OCI-LY7 (cell line): ENCODE data around the gene SLC25A29. TPM values are rescaled to one million over a fixed set of nuclear protein-coding genes. Genes with fewer than 3 reads are reported as not detected.

Experiments used
- BruUV-seq: library from RNA; stranded (reverse); fragments of 400-500 nt; replicated peaks from 2 replicates; lab custom pipeline; 2021; lab: Mats Ljungman, UMichigan
- CTCF ChIA-PET: fragments of 300-600 bp; sonication (Branson Sonifier 250); formaldehyde crosslinking; loops from one replicate; lab custom pipeline; 2022; ENCODE audit warnings: antibody characterized with exemption; ENCODE audit not compliant: unreplicated experiment; lab: Charles Lee
- POLR2A ChIA-PET: fragments of 300-600 bp; sonication (Branson Sonifier 250); formaldehyde crosslinking; loops from one replicate; lab custom pipeline; 2022; ENCODE audit warnings: antibody characterized with exemption; lab: Charles Lee
- DNase-seq: peaks from one replicate; pipeline ENCODE4 v3.0.0-alpha.2; 2015; ENCODE audit warnings: low spot score
- H2AFZ ChIP-seq: fragments of 200-600 bp; sonication (generic), shearing (Covaris generic); 2 replicates; pipeline ENCODE4 v1.6.1; 2014; ENCODE audit warnings: mild to moderate bottlenecking, antibody characterized with exemption, low read length, moderate library complexity
- H3K27ac ChIP-seq: fragments of 200-600 bp; sonication (generic); 2 replicates; pipeline ENCODE4 v1.5.1; 2014; ENCODE audit warnings: mixed run types, low read depth, mild to moderate bottlenecking, moderate library complexity, low read length, inconsistent platforms; ENCODE audit not compliant: poor library complexity, severe bottlenecking
- H3K36me3 ChIP-seq: fragments of 200-600 bp; sonication (generic); 2 replicates; pipeline ENCODE4 v1.6.1; 2014; ENCODE audit warnings: mild to moderate bottlenecking, antibody characterized with exemption, low read length, moderate library complexity, mixed read lengths; ENCODE audit not compliant: insufficient read depth
- H3K4me1 ChIP-seq: fragments of 200-600 bp; sonication (generic); 2 replicates; pipeline ENCODE4 v1.5.1; 2014; ENCODE audit warnings: mild to moderate bottlenecking, low read length; ENCODE audit not compliant: insufficient read depth, poor library complexity, severe bottlenecking
- H3K4me2 ChIP-seq: fragments of 200-600 bp; sonication (generic); 2 replicates; pipeline ENCODE4 v1.6.1; 2014; ENCODE audit warnings: mild to moderate bottlenecking, low read length
- H3K4me3 ChIP-seq: fragments of 200-600 bp; sonication (generic); 2 replicates; pipeline ENCODE4 v1.5.1; 2014; ENCODE audit warnings: mild to moderate bottlenecking, low read depth, low read length; ENCODE audit not compliant: poor library complexity, severe bottlenecking
- H3K79me2 ChIP-seq: fragments of 200-600 bp; sonication (generic); 2 replicates; pipeline ENCODE4 v1.6.1; 2016; ENCODE audit warnings: low read depth, mild to moderate bottlenecking, low read length, moderate library complexity, mixed read lengths; ENCODE audit not compliant: insufficient read depth
- H3K9me2 ChIP-seq: fragments of 200-600 bp; sonication (generic); 2 replicates; pipeline ENCODE4 v1.6.1; 2016; ENCODE audit warnings: mild to moderate bottlenecking, low read length, mixed read lengths; ENCODE audit not compliant: insufficient read depth
- H3K9me3 ChIP-seq: fragments of 200-600 bp; sonication (generic); 2 replicates; pipeline ENCODE4 v1.6.1; 2014; ENCODE audit warnings: mild to moderate bottlenecking, mixed run types, low read length, mixed read lengths
- H4K20me1 ChIP-seq: fragments of 200-600 bp; sonication (generic); 2 replicates; pipeline ENCODE4 v1.6.1; 2014; ENCODE audit warnings: mild to moderate bottlenecking, antibody characterized with exemption, low read length, moderate library complexity, mixed read lengths; ENCODE audit not compliant: insufficient read depth
- CTCF ChIP-seq: fragments of 200-600 bp; sonication (generic); conservative IDR thresholded peaks from 2 replicates; pipeline ENCODE4 v1.5.1; 2014; ENCODE audit warnings: mild to moderate bottlenecking, antibody characterized with exemption, low read length, moderate library complexity, mixed read lengths
- EZH2phosphoT487 ChIP-seq: fragments of 200-600 bp; sonication (generic); IDR thresholded peaks from 2 replicates; pipeline ENCODE4 v1.6.1; 2018; ENCODE audit warnings: low read depth, borderline replicate concordance, mild to moderate bottlenecking, mixed run types, antibody characterized with exemption, low read length, moderate library complexity, mixed read lengths
- intact Hi-C: fragments of 100-400 bp; cut with micrococcal nuclease; formaldehyde crosslinking; loops from one replicate; pipeline ENCODE4 v1.10.0; 2022; ENCODE audit not compliant: unreplicated experiment
- total RNA-seq, 2 experiments: library from RNA; depleted of rRNA in 1 of 2; stranded (reverse); fragments of >200 nt in 1 of 2; shearing (Covaris generic) in 1 of 2; gene quantifications; 2 replicates each; pipeline ENCODE4 v1.2.3, GENCODE V29; 2014 to 2022

Gene SLC25A29
- total RNA-seq, 2 experiments from 2014 or later, result 14.6 to 34.8 TPM

- H4K20me1 ChIP-seq, result no peaks in the 10 kb centered on the region
- no peaks in the 10 kb centered on the region for H3K79me2 ChIP-seq
- H2AFZ ChIP-seq, result no peak overlapping the region
- no peaks in the 10 kb centered on the region for H3K9me3 ChIP-seq
- no peaks in the 10 kb centered on the region for H3K9me2 ChIP-seq
- peak; percentile 31 for DNase-seq
- no peak for TF ChIP-seq EZH2phosphoT487
- no peak for TF ChIP-seq CTCF
- CTCF ChIA-PET, result interaction anchor here (0.6 kb wide), 1 partner anchor 225 kb away, joined by 3 read pairs; no protein-coding TSS in a partner anchor
- BruUV-seq, result no TSS peak
- peaks cover 5% of the 10 kb centered on the region; the same call in 1 of the 2 replicates for H3K36me3 ChIP-seq
- intact Hi-C loops, result no loop called here
- POLR2A ChIA-PET, result interaction anchor here (0.5 kb wide), 1 partner anchor 85 kb away, joined by 4 read pairs; no protein-coding TSS in a partner anchor
- peaks cover 6% of the 10 kb centered on the region for H3K4me1 ChIP-seq
- no peak overlapping the region for H3K27ac ChIP-seq
- no peak overlapping the region for H3K4me2 ChIP-seq
- no peak overlapping the region for H3K4me3 ChIP-seq
These were observed 26.6 kb upstream of the SLC25A29 start for GRCh38 chr14:100332797-100333196.

GRCh38 chr14:100332071-100332639, 25.9 kb upstream of the SLC25A29 start:
- no peak overlapping the region for H2AFZ ChIP-seq
- H3K4me3 ChIP-seq, result no peak overlapping the region
- H3K4me2 ChIP-seq, result no peak overlapping the region
- peaks cover 6% of the 10 kb centered on the region for H3K4me1 ChIP-seq
- ChIA-PET CTCF (interaction anchor here (0.6 kb wide), 1 partner anchor 224 kb away, joined by 3 read pairs; no protein-coding TSS in a partner anchor), POLR2A (interaction anchor here (0.5 kb wide), 1 partner anchor 84 kb away, joined by 4 read pairs; no protein-coding TSS in a partner anchor)
- intact Hi-C loops, result no loop called here
- no peaks in the 10 kb centered on the region for H4K20me1 ChIP-seq
- no peak for DNase-seq
- H3K27ac ChIP-seq, result no peak overlapping the region
- TF ChIP-seq CTCF, result no peak
- TF ChIP-seq EZH2phosphoT487, result no peak
- H3K9me3 ChIP-seq, result no peaks in the 10 kb centered on the region
- no peaks in the 10 kb centered on the region for H3K79me2 ChIP-seq
- no peaks in the 10 kb centered on the region for H3K9me2 ChIP-seq
- no TSS peak for BruUV-seq
- H3K36me3 ChIP-seq, result peaks cover 5% of the 10 kb centered on the region; the same call in 1 of the 2 replicates

DNA sequence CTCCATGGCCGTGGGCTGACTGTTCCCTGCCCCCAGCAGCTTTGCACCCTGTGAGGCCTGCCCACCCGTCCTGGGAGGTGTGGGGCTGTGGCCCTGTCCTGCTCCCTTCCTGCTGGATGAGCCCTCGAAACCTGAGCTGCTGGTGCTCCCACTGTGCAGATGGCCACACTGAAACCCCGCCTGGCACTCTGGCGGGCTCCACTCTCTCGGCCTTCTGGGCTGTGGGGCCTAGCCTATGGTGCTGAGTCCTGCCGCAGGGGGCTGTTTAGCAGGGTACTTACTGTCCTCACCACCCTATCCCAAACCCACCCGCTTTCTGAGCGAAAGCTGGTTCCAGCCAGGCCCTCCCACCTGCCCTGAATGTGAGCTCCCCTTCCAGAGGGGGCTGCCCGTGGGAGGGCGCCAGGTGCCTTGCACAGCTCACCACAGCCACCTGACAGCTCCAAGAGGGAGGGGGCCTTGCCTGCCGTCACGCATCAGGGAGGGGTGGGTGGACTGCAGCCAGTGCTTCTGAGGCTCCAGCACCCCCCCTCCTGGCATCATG, 24.2 kb upstream of the SLC25A29 start:
- intact Hi-C loops, result no loop called here
- Histone ChIP-seq H3K4me1 (peaks cover 6% of the 10 kb centered on the region), H3K4me3 (no peak overlapping the region), H3K4me2 (no peak overlapping the region), H3K9me3 (no peaks in the 10 kb centered on the region), H3K36me3 (no peaks in the 10 kb centered on the region), H3K9me2 (no peaks in the 10 kb centered on the region), H3K79me2 (no peaks in the 10 kb centered on the region), H3K27ac (no peak overlapping the region), H2AFZ (no peak overlapping the region), H4K20me1 (no peaks in the 10 kb centered on the region)
- POLR2A ChIA-PET, result interaction anchor here (0.6 kb wide), 1 partner anchor 338 kb away, joined by 3 read pairs; no protein-coding TSS in a partner anchor
- CTCF ChIA-PET, result interaction anchor here (0.6 kb wide), 1 partner anchor 29 kb away, joined by 3 read pairs; no protein-coding TSS in a partner anchor
- BruUV-seq, result no TSS peak
- TF ChIP-seq EZH2phosphoT487 (no peak), CTCF (no peak)
- no peak for DNase-seq
